ENCODE data around the gene CDH23. TPM values are rescaled to one million over a fixed set of nuclear protein-coding genes. Genes with fewer than 3 reads are reported as not detected.

Gene CDH23
- total RNA-seq, 2 experiments from 2014 or later: 4.6 to 5.2 TPM

DNA sequence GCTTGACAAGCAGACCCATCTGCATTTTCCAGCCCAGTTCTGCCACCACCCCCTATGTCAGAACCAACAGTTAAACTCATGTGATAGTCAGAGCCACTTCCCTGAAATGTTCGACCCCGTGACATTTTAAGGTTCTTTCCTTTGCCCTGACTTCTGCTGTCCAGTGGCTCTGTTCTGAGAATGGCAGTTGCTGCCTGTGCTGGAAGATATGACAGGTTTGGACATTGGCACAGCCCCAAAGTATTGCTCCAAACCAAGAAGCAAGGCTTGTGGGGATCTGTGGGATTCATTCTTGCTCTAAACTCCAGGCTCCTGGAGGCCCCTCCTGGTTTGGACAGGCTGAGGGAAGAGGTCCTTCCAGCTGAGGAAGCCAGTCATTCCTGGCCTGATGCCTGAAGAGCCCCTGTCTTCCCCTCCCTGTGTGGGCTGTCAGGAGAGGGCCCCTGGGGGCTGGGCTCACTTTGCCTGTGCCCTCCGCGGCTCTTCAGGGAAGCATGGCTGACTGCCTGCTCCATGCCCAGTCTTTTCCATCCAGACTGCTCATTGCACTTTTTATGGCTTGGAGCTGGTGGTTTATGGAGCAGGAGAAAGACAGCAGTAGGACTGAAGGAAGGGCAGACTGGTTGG is 138.0 kb downstream of the CDH23 start:
- intact Hi-C loops (cut with DNase I, micrococcal nuclease): no loop called here
- Mint-ChIP-seq H3K27me3 (no peaks in the 10 kb centered on the region), H3K36me3 (ENCODE audit: low read depth) (no peaks in the 10 kb centered on the region), H3K9me3 (no peaks in the 10 kb centered on the region), H3K27ac (no peak overlapping the region), H3K4me1 (ENCODE audit: low read depth) (no peaks in the 10 kb centered on the region), H3K4me3 (no peak overlapping the region)
- Histone ChIP-seq H3K36me3 (ENCODE audit: insufficient read depth, low read length) (no peaks in the 10 kb centered on the region), H3K4me3 (ENCODE audit: low read length) (no peak overlapping the region), H3K27ac (ENCODE audit: low read depth in 1 of 2, low read length in 2 of 2) (no peak overlapping the region), H3K4me1 (ENCODE audit: insufficient read depth, low read length) (peaks cover 3% of the 10 kb centered on the region), H3K27me3 (ENCODE audit: control insufficient read depth in 1 of 2, insufficient read depth in 2 of 2, low read length in 2 of 2) (no peaks in the 10 kb centered on the region), H3K9me3 (ENCODE audit: control insufficient read depth in 1 of 2, insufficient read depth in 1 of 2, low read length in 2 of 2) (peaks cover 0 to 8% of the 10 kb centered on the region in 2 experiments)
- no peak for DNase-seq
- CTCF ChIA-PET: no interaction called here
- POLR2A ChIA-PET: no interaction called here
- ATAC-seq (ENCODE audit: poor library complexity): no peak
- no peak for TF ChIP-seq CTCF (IDR thresholded peaks at IDR 0.05)

DNA sequence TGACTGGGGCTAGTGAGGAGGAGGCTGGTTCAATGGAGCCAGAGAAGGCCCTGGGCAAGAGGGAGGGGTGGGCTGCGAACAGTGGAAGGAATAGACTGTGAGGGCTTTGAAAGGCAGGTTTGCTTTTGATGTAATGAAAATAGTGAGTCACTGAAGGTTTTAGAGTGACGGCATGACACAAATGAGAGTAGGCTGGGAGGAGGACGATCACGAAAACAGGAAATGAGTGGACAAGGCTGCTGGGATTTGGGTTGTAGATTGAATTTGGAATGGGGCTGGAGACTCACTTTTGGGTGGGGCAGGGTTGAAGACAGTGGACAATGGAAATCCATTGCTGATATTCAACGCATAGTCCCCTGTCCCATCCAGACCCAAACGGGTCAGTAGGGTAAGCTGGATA is 139.6 kb downstream of the CDH23 start:
- Mint-ChIP-seq H3K27ac (no peak overlapping the region), H3K9me3 (no peaks in the 10 kb centered on the region), H3K4me3 (no peak overlapping the region), H3K27me3 (no peaks in the 10 kb centered on the region), H3K36me3 (ENCODE audit: low read depth) (no peaks in the 10 kb centered on the region), H3K4me1 (ENCODE audit: low read depth) (no peaks in the 10 kb centered on the region)
- peaks cover 3% of the 10 kb centered on the region for H3K4me1 ChIP-seq (ENCODE audit: insufficient read depth, low read length)
- POLR2A ChIA-PET: no interaction called here
- H3K9me3 ChIP-seq (ENCODE audit: control insufficient read depth in 1 of 2, insufficient read depth in 1 of 2, low read length in 2 of 2): peaks cover 0 to 8% of the 10 kb centered on the region in 2 experiments
- no peak for DNase-seq
- H3K4me3 ChIP-seq (ENCODE audit: low read length): no peak overlapping the region
- no peak for ATAC-seq (ENCODE audit: poor library complexity)
- TF ChIP-seq CTCF (IDR thresholded peaks at IDR 0.05): no peak
- no peak overlapping the region for H3K27ac ChIP-seq (ENCODE audit: low read depth in 1 of 2, low read length in 2 of 2)
- intact Hi-C loops (cut with DNase I, micrococcal nuclease): no loop called here
- H3K36me3 ChIP-seq (ENCODE audit: insufficient read depth, low read length): no peaks in the 10 kb centered on the region
- CTCF ChIA-PET: no interaction called here
- H3K27me3 ChIP-seq (ENCODE audit: control insufficient read depth in 1 of 2, insufficient read depth in 2 of 2, low read length in 2 of 2): no peaks in the 10 kb centered on the region

DNA sequence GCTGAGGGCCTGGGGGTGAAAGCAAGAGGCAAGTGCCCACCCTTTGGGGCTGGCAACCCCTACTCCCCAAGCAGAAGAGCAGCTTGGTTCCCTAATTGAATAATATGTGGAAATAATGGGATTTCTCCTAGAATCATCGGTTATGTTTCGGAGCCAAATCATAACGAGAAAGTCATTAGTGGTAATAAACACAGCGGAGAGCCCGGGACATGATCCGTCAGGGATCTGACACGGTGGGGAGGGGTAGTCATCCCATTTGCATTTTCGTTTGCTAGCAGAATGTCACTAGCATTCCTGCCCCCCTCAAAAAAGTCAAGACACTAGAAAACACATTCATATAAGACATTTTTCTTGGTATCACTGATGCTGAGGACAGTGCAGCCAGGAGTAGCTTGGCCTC is 140.4 kb downstream of the CDH23 start:
- no peak for TF ChIP-seq CTCF (IDR thresholded peaks at IDR 0.05)
- Mint-ChIP-seq H3K9me3 (no peaks in the 10 kb centered on the region), H3K4me3 (no peak overlapping the region), H3K4me1 (ENCODE audit: low read depth) (no peaks in the 10 kb centered on the region), H3K27me3 (no peaks in the 10 kb centered on the region), H3K27ac (no peak overlapping the region), H3K36me3 (ENCODE audit: low read depth) (no peaks in the 10 kb centered on the region)
- Histone ChIP-seq H3K4me3 (ENCODE audit: low read length) (no peak overlapping the region), H3K4me1 (ENCODE audit: insufficient read depth, low read length) (no peaks in the 10 kb centered on the region), H3K36me3 (ENCODE audit: insufficient read depth, low read length) (no peaks in the 10 kb centered on the region), H3K27ac (ENCODE audit: low read depth in 1 of 2, low read length in 2 of 2) (no peak overlapping the region), H3K27me3 (ENCODE audit: control insufficient read depth in 1 of 2, insufficient read depth in 2 of 2, low read length in 2 of 2) (no peaks in the 10 kb centered on the region), H3K9me3 (ENCODE audit: control insufficient read depth in 1 of 2, insufficient read depth in 1 of 2, low read length in 2 of 2) (peaks cover 0 to 3% of the 10 kb centered on the region in 2 experiments)
- POLR2A ChIA-PET: no interaction called here
- ATAC-seq (ENCODE audit: poor library complexity) (no peak), DNase-seq (no peak)
- intact Hi-C loops (cut with DNase I, micrococcal nuclease): no loop called here
- CTCF ChIA-PET: no interaction called here
